ENCODE measurements around the gene SBK1. TPM values are rescaled to one million over a fixed set of nuclear protein-coding genes. Genes with fewer than 3 reads are reported as not detected.
"Not testable (repeated sequence)": the region's sequence is repeated elsewhere in the genome, so short reads cannot be mapped to it uniquely, and the experiment has no call there.

Gene SBK1
- total RNA-seq, 1 donor = not detected

DNA sequence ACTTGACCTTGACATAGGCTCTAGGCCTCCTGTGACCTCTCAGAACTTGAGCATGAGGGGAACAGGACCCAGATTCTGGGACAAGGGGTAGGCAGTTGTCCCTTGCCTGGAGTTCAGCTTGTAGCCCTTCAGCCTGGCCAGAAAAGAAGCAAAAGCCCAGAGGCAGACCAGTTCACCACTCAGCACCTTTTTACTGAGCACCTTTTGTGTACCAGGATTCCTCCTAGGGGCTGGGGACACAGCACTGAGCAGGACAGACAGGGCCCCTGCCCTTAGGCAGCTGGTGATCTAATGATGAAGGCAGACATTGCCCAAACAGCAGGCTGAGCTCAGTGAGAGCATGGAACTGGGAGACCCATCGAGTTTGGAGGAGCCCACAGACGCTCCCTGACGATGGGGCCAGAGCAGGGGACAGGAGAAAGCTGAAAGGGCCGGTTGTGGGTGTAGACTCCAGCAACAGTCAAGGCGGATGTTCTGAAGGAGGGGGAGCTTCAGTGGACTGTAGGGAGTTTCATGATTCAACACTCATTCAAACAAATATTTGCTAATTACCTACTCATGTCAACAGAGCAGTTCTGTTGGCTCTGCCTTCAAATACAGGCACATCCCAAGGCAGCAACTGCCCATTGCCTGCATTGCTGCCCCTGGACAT lies 32.0 kb downstream of the SBK1 start:
- no peak overlapping the region for H3K4me3 ChIP-seq (ENCODE audit: insufficient read depth, low read length)
- no peaks in the 10 kb centered on the region for H3K4me1 ChIP-seq (ENCODE audit: insufficient read depth, low read length)
- DNase-seq (ENCODE audit: insufficient read length, low spot score, missing footprints) = peak; percentile 78
- H4K20me1 ChIP-seq (ENCODE audit: insufficient read depth, low read length) = no peaks in the 10 kb centered on the region
- no peak overlapping the region for H3K27ac ChIP-seq (ENCODE audit: low read depth, low read length)
- H3K79me2 ChIP-seq (ENCODE audit: insufficient read depth, low read length) = no peaks in the 10 kb centered on the region
- H2AFZ ChIP-seq (ENCODE audit: low read length) = no peak overlapping the region
- no peaks in the 10 kb centered on the region for H3K36me3 ChIP-seq (ENCODE audit: insufficient read depth, low read length)
- no peaks in the 10 kb centered on the region for H3K27me3 ChIP-seq (ENCODE audit: insufficient read depth, low read length)
- TF ChIP-seq, protein P1, sequence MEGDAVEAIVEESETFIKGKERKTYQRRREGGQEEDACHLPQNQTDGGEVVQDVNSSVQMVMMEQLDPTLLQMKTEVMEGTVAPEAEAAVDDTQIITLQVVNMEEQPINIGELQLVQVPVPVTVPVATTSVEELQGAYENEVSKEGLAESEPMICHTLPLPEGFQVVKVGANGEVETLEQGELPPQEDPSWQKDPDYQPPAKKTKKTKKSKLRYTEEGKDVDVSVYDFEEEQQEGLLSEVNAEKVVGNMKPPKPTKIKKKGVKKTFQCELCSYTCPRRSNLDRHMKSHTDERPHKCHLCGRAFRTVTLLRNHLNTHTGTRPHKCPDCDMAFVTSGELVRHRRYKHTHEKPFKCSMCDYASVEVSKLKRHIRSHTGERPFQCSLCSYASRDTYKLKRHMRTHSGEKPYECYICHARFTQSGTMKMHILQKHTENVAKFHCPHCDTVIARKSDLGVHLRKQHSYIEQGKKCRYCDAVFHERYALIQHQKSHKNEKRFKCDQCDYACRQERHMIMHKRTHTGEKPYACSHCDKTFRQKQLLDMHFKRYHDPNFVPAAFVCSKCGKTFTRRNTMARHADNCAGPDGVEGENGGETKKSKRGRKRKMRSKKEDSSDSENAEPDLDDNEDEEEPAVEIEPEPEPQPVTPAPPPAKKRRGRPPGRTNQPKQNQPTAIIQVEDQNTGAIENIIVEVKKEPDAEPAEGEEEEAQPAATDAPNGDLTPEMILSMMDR (IDR thresholded peaks at IDR 0.05; ENCODE audit: extremely low read depth, low read depth, low read length) = no peak
- H3K4me2 ChIP-seq (ENCODE audit: insufficient read depth, low read length) = no peak overlapping the region
- H3K9me3 ChIP-seq (ENCODE audit: low read depth, low read length) = no peaks in the 10 kb centered on the region

DNA sequence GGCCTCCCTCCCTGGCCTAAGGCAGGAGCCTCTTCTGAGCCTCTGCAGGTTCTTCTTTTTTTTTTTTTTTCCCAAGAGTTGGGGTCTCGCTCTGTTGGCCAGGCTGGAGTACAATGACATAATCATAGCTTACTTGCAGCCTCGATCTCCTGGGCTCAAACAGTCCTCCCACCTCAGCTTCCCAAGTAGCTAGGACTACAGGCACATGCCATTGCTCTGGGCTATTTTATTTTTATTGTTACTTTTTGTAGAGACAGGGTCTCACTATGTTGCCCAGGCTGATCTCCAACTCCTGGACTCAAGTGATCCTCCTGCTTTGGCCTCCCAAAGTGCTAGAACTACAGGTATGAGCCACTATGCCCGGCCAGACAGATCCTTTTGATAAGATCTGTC lies 32.6 kb downstream of the SBK1 start:
- Histone ChIP-seq H3K4me2 (ENCODE audit: insufficient read depth, low read length) (no peak overlapping the region), H4K20me1 (ENCODE audit: insufficient read depth, low read length) (no peaks in the 10 kb centered on the region), H3K4me1 (ENCODE audit: insufficient read depth, low read length) (no peaks in the 10 kb centered on the region), H3K9me3 (ENCODE audit: low read depth, low read length) (no peaks in the 10 kb centered on the region), H3K79me2 (ENCODE audit: insufficient read depth, low read length) (no peaks in the 10 kb centered on the region), H3K27me3 (ENCODE audit: insufficient read depth, low read length) (no peaks in the 10 kb centered on the region), H3K4me3 (ENCODE audit: insufficient read depth, low read length) (no peak overlapping the region), H3K27ac (ENCODE audit: low read depth, low read length) (no peak overlapping the region), H3K36me3 (ENCODE audit: insufficient read depth, low read length) (no peaks in the 10 kb centered on the region), H2AFZ (ENCODE audit: low read length) (no peak overlapping the region)
- TF ChIP-seq, protein P1 (IDR thresholded peaks at IDR 0.05; ENCODE audit: extremely low read depth, low read depth, low read length) = no peak
- no peak for DNase-seq (ENCODE audit: insufficient read length, low spot score, missing footprints)

DNA sequence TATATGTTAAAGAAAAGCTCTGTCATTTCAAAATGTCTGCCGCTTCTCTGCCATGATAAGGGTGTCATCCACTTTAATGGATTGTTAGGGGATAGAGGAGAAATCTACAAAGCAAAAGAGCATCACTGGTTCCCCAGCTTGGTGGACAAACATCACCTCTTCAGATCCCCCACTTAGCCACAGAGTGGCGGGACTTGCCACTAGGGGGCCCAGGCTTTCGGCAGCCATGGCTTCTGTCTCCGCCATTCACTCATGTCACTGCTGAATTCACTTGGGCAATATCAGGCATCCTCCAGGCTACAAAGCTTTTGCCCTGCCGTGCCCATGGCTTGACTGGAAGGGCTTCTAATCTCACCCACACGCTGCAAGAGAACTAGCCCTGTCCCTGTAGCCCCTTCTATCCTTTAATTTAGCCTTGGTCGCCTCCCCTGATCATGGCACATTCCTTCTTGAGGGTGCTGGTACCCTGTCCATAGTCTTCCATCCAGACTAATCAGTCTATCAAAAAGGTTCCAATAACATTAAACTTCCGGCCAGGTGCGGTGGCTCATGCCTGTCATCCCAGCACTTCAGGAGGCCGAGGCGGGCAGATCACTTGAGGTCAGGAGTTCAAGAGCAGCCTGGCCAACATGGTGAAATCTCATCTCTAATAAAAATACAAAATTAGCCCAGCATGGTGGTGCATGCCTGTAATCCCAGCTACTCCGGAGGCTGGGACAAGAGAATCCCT lies 34.7 kb downstream of the SBK1 start:
- peak; percentile 95 for DNase-seq (ENCODE audit: insufficient read length, low spot score, missing footprints)
- H2AFZ ChIP-seq (ENCODE audit: low read length) = no peak overlapping the region
- H3K27me3 ChIP-seq (ENCODE audit: insufficient read depth, low read length) = no peaks in the 10 kb centered on the region
- TF ChIP-seq, protein P1 (IDR thresholded peaks at IDR 0.05; ENCODE audit: extremely low read depth, low read depth, low read length) = peak; percentile 86
- H3K9me3 ChIP-seq (ENCODE audit: low read depth, low read length) = no peaks in the 10 kb centered on the region
- no peaks in the 10 kb centered on the region for H3K36me3 ChIP-seq (ENCODE audit: insufficient read depth, low read length)
- H3K4me1 ChIP-seq (ENCODE audit: insufficient read depth, low read length) = no peaks in the 10 kb centered on the region
- H3K79me2 ChIP-seq (ENCODE audit: insufficient read depth, low read length) = no peaks in the 10 kb centered on the region
- no peak overlapping the region for H3K4me3 ChIP-seq (ENCODE audit: insufficient read depth, low read length)
- H3K4me2 ChIP-seq (ENCODE audit: insufficient read depth, low read length) = no peak overlapping the region
- H3K27ac ChIP-seq (ENCODE audit: low read depth, low read length) = no peak overlapping the region
- H4K20me1 ChIP-seq (ENCODE audit: insufficient read depth, low read length) = no peaks in the 10 kb centered on the region

DNA sequence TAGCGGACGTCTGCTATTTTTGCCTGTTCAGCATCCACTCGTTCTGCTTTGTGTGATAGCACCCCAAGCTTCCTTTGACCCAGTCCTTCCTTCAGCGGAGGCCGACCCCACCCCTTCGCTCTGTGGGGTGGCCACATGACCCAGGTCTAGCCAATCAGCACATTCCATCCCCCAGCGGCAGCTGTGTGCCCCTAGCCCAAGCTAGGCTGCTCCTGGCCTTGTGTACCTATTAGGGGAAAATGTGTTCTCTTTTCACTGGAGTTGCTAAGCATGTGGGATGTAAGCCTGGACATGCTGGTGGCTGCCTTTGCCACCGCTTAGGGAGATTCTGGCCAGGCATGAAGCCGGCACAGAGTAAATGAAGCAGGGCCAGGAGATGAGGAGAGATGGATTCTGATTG lies 37.9 kb downstream of the SBK1 start:
- DNase-seq (ENCODE audit: insufficient read length, low spot score, missing footprints) = peak; percentile 4
- not testable (repeated sequence) for H3K9me3 ChIP-seq (ENCODE audit: low read depth, low read length); H2AFZ ChIP-seq (ENCODE audit: low read length); H3K4me1 ChIP-seq (ENCODE audit: insufficient read depth, low read length); H3K27me3 ChIP-seq (ENCODE audit: insufficient read depth, low read length); H3K27ac ChIP-seq (ENCODE audit: low read depth, low read length); H4K20me1 ChIP-seq (ENCODE audit: insufficient read depth, low read length); H3K36me3 ChIP-seq (ENCODE audit: insufficient read depth, low read length); H3K4me3 ChIP-seq (ENCODE audit: insufficient read depth, low read length); H3K4me2 ChIP-seq (ENCODE audit: insufficient read depth, low read length); H3K79me2 ChIP-seq (ENCODE audit: insufficient read depth, low read length)

DNA sequence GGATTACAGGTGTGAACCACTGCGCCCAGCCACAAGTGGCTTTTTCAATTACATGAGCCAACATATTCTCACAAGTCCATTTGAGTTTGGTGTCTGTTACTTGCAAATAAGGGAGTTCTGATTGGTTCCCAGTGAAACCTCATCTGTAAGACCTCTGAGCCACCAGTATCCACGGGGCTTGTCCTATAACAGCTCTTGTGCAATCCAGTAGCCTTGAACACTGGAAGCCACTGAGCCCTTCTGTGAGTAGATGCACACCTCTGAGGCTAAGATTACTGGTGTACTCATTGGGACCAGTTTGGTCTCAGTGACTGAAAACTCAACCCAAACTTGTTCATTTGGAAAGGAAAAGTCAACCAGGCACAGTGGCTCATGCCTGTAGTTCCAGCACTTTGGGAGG lies 38.7 kb downstream of the SBK1 start:
- not testable (repeated sequence) for H3K79me2 ChIP-seq (ENCODE audit: insufficient read depth, low read length); H3K27me3 ChIP-seq (ENCODE audit: insufficient read depth, low read length); H3K36me3 ChIP-seq (ENCODE audit: insufficient read depth, low read length); H3K4me1 ChIP-seq (ENCODE audit: insufficient read depth, low read length); H3K9me3 ChIP-seq (ENCODE audit: low read depth, low read length); DNase-seq (ENCODE audit: insufficient read length, low spot score, missing footprints); H3K4me2 ChIP-seq (ENCODE audit: insufficient read depth, low read length); H3K4me3 ChIP-seq (ENCODE audit: insufficient read depth, low read length); H4K20me1 ChIP-seq (ENCODE audit: insufficient read depth, low read length); H3K27ac ChIP-seq (ENCODE audit: low read depth, low read length); H2AFZ ChIP-seq (ENCODE audit: low read length)

DNA sequence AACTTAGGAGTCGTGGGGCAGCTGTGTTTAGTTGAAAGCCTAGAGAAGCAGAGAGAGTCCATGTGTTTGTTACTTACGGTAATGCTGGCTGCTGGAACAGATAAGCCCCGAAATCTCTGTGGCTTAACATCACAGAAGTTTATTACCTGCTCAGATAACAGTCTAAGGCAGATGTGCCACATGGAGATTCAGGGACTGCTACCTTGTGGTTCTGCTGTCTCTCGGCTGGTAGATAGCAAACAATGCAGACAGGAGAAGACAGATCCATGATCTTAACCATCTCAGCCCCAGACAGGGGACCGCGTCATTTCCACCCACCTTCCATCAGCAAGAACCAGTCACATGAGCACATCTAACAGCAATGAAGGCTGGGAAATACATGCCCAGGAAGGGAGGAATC lies 40.3 kb downstream of the SBK1 start:
- H4K20me1 ChIP-seq (ENCODE audit: insufficient read depth, low read length); H3K36me3 ChIP-seq (ENCODE audit: insufficient read depth, low read length); H3K4me2 ChIP-seq (ENCODE audit: insufficient read depth, low read length); H3K9me3 ChIP-seq (ENCODE audit: low read depth, low read length); DNase-seq (ENCODE audit: insufficient read length, low spot score, missing footprints); H3K4me3 ChIP-seq (ENCODE audit: insufficient read depth, low read length); H3K27me3 ChIP-seq (ENCODE audit: insufficient read depth, low read length); H2AFZ ChIP-seq (ENCODE audit: low read length); H3K27ac ChIP-seq (ENCODE audit: low read depth, low read length); H3K79me2 ChIP-seq (ENCODE audit: insufficient read depth, low read length); H3K4me1 ChIP-seq (ENCODE audit: insufficient read depth, low read length): not testable (repeated sequence)

DNA sequence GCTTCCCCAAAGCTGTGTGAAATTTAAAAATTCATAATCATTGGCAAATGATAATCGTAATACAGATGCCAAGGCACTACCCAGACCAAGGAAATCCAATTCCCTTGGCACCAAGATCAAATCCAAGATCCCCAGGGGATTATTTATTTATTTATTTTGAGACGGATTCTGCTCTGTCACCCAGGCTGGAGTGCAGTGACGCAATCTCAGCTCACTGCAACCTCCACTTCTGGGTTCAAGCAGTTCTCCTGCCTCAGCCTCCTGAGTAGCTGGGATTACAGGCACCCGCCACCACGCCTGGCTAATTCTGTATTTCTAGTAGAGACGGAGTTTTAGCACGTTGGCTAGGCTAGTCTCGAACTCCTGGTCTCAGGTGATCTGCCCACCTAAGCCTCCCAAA lies 43.4 kb downstream of the SBK1 start:
- not testable (repeated sequence) for H3K4me1 ChIP-seq (ENCODE audit: insufficient read depth, low read length); H3K4me2 ChIP-seq (ENCODE audit: insufficient read depth, low read length); H4K20me1 ChIP-seq (ENCODE audit: insufficient read depth, low read length); H3K36me3 ChIP-seq (ENCODE audit: insufficient read depth, low read length); H3K27ac ChIP-seq (ENCODE audit: low read depth, low read length); H3K27me3 ChIP-seq (ENCODE audit: insufficient read depth, low read length); H3K9me3 ChIP-seq (ENCODE audit: low read depth, low read length); DNase-seq (ENCODE audit: insufficient read length, low spot score, missing footprints); H3K79me2 ChIP-seq (ENCODE audit: insufficient read depth, low read length); H3K4me3 ChIP-seq (ENCODE audit: insufficient read depth, low read length); H2AFZ ChIP-seq (ENCODE audit: low read length)

Measured in osteoblast (primary cell).